ENCODE measurements around the gene TPM2.

Gene TPM2

DNA sequence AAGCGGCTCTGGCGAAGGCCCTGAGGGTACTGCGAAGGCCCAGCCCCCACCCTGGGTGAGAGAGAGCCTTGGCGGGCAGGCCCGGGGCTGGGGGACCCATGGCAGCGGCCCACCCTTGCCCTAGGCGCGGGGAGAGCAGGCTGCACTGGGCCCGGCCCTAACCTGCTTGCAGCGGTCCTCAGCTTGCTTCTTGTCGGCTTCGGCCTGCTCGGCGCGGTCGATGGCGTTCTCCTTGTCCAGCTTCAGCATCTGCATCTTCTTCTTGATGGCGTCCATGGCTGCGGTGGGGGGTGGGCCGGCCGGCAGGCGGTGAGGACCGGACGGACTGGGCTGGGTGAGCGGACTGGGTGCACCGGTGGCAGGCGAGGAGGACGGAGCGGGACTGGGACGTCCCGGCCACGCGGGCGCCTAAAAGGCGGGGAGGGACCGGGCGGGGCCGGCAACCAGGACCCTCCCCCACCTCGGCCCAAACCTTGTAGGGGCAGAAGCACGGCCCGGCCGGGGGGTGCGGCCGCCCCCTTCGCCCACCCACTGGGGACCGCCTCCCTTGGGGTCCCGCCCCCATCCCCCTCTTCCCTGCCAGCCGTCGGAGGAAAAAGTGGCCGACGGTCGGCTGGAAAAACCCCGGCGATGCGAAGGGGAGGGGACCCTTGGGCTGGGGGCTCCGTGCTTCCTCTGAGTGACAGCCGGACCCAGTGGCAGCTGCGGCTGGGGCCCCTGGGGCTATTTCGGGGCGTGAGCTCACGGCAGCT is at the start of gene TPM2:
Gene TPM2, minus strand, starts transcription at position 384 of the 752 bp plus-strand sequence. Its CDS starts 108 bp downstream, at position 276.
- DNase-seq = no peak

GRCh38 chr9:35738924-35739323 is 49.2 kb upstream of the TPM2 start:
- DNase-seq = no peak

DNA sequence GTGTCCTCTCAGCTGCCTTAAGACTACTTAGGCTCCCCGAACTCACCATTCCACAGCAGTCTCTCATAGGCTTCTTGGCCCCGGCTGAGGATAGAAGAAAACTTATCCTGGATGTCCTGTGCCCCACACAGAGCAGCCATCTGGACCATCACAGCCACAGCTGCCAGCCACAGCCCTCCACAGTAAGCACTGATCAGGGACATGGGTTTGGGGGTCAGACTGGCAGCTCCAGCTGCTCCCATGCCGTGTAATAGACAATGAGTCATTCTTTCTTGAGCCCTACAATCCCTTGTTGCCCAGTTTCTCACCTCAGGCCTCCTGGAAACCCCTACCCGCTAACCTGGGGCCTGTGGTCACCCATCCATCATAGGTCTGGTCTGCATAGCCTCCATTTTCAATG is 48.5 kb upstream of the TPM2 start:
- no peak for DNase-seq

- DNase-seq = no peak
These were observed 47.4 kb upstream of the TPM2 start for GRCh38 chr9:35737143-35737542.

DNA sequence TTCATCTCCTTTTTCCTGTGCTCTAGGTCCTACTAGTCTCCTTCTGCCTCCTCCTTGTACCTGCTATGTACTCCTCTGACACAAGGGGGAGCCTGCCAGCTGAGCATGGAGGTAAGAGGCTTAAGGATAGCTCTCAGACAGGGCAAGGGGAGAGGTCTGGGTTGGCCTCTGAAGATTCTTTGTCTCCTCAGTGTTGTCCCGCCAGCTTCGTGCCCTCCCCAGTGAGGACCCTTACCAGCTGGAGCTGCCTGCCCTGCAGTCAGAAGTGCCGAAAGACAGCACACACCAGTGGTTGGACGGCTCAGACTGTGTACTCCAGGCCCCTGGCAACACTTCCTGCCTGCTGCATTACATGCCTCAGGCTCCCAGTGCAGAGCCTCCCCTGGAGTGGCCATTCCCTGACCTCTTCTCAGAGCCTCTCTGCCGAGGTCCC is 46.5 kb upstream of the TPM2 start:
- DNase-seq = peak; percentile 56

DNA sequence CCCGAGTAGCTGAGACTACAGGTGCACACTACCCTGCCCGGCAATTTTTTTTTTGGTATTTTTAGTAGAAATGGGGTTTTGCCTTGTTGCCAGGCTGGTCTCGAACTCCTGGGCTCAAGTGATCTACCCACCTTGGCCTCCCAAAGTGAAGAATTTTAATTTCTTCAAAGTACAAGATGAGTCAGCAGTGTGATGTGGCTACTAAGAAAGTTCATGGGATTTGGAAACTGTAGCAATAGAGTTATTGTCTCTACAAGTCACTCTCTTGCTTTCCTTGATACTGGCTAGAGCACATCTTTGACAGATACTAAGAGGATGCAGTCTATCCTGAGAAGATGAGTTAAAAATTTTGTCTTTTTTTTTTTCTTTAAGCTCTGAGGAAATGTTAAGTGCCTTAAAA is 44.4 kb upstream of the TPM2 start:
- no peak for DNase-seq

GRCh38 chr9:35732800-35733541 is 43.2 kb upstream of the TPM2 start:
- DNase-seq = no peak

DNA sequence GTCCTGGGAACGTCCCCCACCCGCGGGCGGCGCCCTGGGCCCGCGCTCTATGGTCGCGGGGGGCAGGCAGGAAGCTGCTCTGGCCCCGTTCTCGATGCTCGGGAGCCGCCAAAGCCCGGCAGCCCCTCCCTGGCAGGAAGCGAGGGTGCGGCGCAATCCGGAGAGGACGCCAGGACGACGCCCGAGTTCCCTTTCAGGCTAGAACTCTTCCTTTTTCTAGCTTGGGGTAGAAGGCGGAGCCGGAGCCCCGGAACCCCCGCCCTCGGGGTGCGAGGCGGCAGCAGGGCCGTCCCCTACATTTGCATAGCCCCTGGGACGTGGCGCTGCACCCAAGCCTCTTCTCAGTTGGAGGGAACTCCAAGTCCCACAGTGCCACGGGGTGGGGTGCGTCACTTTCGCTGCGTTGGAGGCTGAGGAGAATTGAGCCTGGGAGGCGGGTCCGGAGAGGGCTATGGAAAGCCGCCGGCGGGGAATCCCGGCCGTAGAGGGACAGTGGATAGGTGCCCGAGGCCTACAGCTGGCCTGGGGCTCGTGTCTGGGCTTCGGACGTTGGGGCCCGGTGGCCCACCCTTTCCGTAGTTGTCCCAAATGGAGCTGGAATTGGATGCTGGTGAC is 42.6 kb upstream of the TPM2 start, which contains the start of the genes CREB3 and TLN1:
Gene CREB3, plus strand, starts transcription at position 482 of the 615 bp plus-strand sequence. Its CDS starts 107 bp downstream, at position 589.
Gene TLN1, minus strand, starts transcription at position 11 of the 615 bp plus-strand sequence. CDS start 6,501 bp downstream, outside the sequence.
- DNase-seq = peak; percentile 90

DNA sequence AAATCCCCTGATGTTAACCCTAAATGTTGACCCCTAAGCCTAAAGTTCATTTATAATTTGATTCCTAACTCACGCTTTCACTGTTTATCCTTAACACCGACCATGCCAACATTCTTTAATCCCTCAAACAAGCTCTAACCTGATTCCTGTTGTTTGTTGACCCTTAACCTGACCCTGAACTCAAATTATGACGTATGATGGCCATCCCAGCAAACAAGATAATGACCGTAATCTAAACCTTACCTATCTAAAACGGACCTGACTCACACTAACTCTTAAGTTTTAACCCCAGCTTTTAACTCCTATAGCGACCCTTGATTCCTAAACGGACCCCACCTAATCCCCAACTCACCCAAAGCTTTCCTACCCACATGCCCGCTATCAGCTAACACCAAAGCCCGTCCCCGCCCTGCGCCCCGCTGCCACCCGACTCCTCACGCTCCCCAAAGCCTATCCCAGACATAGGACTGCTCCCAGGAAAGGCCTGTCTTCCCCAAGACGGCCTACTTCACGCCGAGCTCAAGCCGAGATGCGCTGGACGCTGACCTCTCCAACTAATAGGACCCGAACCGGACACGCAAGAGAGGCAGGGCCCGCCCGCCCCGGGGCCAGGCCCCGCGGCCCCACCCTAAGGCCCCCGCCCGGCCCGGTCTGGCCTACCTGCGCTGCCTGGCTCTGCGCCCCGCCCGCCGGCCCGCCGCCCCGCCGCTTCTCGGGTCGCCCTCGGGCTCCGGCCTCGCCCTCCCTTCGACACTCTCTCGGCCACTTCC is 41.9 kb upstream of the TPM2 start:
- no peak for DNase-seq

GRCh38 chr9:35730486-35730854 is 40.7 kb upstream of the TPM2 start:
- DNase-seq = no peak

- no peak for DNase-seq
These were observed 40.2 kb upstream of the TPM2 start for GRCh38 chr9:35729700-35730485.

- no peak for DNase-seq
These were observed 39.4 kb upstream of the TPM2 start for GRCh38 chr9:35729101-35729500.

DNA sequence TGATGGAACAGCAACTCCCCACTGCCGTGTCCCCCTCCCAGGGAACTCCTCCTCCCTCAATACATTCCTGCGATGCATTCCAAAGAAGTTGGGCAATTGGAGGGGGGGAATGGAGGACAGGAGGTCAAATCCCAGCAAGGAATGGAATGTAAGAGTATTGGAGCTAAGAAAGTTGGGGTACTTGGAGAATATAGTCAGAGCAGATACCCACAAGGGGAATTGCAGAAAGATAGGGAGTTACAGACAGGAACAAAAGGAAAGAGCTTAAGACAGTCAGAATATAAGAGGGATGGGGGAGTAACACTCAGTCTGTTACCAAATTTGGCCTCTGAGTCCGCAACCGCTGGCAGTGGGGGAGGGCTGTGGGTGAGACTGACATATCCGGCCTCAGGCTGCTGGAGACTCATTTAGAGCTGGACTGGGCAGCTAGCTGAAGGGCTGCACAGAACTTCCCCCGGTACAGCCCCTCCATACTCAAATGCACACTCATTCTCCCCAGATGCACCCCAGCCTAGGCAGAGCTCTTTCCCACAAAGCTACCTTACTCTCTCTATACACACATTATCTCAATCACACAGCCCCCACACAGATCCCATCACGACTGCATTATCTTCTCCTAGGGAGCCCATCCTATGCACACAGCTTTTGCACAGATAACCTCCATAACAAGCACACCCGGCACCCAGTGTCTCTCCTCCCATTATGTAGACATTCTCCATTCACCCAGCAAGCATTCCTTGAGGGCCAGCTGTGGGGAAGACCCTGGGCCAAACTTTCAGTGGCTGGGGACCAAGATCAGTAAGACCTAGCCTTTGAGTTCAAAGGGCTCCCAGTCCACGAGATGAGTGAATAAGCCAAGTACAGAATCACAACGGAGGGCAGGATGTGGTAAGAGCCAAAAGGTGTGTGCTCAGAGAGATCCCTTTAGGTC is 38.6 kb upstream of the TPM2 start:
- DNase-seq = no peak

GRCh38 chr9:35727676-35728040 is 37.9 kb upstream of the TPM2 start:
- no peak for DNase-seq

- DNase-seq = no peak
These were observed 37.2 kb upstream of the TPM2 start for GRCh38 chr9:35726931-35727330.

- DNase-seq = no peak
These were observed 35.6 kb upstream of the TPM2 start for GRCh38 chr9:35725362-35725761.

DNA sequence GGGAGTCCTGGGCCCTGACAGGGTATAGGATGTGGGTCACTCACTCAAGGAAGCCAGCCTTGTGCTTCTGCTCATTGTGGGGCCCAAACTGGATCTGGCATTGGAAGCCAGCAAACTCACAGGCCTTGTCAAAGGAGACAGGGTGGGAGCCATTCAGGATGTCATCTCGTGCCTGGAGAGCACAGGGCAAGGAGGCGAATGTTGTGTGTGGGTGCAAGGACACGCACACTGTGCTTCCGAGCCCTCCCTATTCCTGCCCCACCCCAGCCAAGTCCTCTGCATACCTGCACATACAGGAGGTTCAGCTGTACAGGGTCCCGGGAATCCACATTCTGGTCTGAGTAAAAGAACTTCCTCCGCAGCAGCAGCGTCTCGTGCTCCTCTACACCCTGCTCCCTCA is 34.2 kb upstream of the TPM2 start:
- DNase-seq = no peak

- DNase-seq = no peak
These were observed 33.7 kb upstream of the TPM2 start for GRCh38 chr9:35723426-35723825.

DNA sequence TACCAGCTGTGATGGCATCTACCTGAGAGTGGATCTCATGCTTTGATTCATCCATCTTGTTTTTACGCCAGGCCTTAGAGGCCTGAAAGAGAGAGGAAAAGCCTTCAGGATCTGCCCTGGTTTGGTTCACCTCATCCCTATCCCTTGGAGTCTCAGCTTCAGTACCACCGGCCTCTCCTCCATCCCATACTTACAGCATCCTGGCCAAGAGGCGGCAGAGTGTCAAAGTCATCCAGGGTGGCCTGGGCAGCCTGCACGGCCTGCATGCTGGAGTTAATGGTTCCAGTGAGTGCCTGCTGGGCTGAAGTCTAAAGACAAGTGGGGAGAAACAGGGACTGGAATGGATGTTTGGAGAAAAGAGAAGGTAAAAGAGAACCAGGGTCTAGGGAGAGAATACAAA is 29.8 kb upstream of the TPM2 start:
- no peak for DNase-seq

GRCh38 chr9:35718721-35719511 is 29.2 kb upstream of the TPM2 start:
- no peak for DNase-seq
